HEK293 (cell line): ENCODE measurements around the gene SEMA3D.

Source experiments
- CTCF ChIA-PET: fragments of 350-600 bp; formaldehyde crosslinking; extraction: SDS; loops from one replicate; lab custom pipeline; 2021; ENCODE audit warnings: antibody characterized with exemption; lab: Yijun Ruan, JAX
- POLR2A ChIA-PET: fragments of 300-600 bp; formaldehyde crosslinking; extraction: SDS; loops from one replicate; lab custom pipeline; 2020; ENCODE audit warnings: antibody characterized with exemption, inconsistent platforms; lab: Yijun Ruan, JAX
- H3K27ac ChIP-seq: fragments of 200-500 bp; sonication (Bioruptor generic); 2 replicates; pipeline ENCODE4 v1.5.1; 2014; ENCODE audit warnings: low read depth, low read length, control low read depth, inconsistent platforms; ENCODE audit errors: extremely low read depth
- H3K36me3 ChIP-seq, 2 experiments: fragments of 200-500 bp in 1 of 2; sonication (Bioruptor generic) in 1 of 2; 1 replicate in 1 of 2; 2 replicates in 1 of 2; pipeline ENCODE4 v1.5.1; 2014 to 2017; ENCODE audit warnings: inconsistent platforms in 2 of 2, low read length in 2 of 2; ENCODE audit not compliant: control insufficient read depth in 2 of 2, insufficient read depth in 1 of 2
- H3K4me1 ChIP-seq: fragments of 200-500 bp; sonication (Bioruptor generic); 2 replicates; pipeline ENCODE4 v1.5.1; 2014; ENCODE audit warnings: mild to moderate bottlenecking, low read length, inconsistent platforms; ENCODE audit not compliant: control insufficient read depth, insufficient read depth
- H3K4me3 ChIP-seq: 2 replicates; pipeline ENCODE4 v1.5.1; 2011; ENCODE audit warnings: low read depth, mild to moderate bottlenecking, control low read depth, low read length, moderate library complexity
- H3K9me3 ChIP-seq: fragments of 200-500 bp; sonication (Bioruptor generic); 2 replicates; pipeline ENCODE4 v1.5.1; 2014; ENCODE audit warnings: low read depth, low read length, inconsistent platforms; ENCODE audit not compliant: control insufficient read depth, insufficient read depth
- BCL11A ChIP-seq: fragments of 450-650 bp; formaldehyde crosslinking; IDR thresholded peaks from 2 replicates; pipeline ENCODE4 v1.5.1; 2016; ENCODE audit warnings: low read depth, missing biosample characterization, missing genetic modification characterization
- BCL11B ChIP-seq: fragments of 450-650 bp; formaldehyde crosslinking; IDR thresholded peaks from 2 replicates; pipeline ENCODE4 v1.5.1; 2016; ENCODE audit warnings: low read depth, missing biosample characterization, missing genetic modification characterization
- KLF1 ChIP-seq: fragments of 450-650 bp; formaldehyde crosslinking; IDR thresholded peaks from 2 replicates; pipeline ENCODE4 v1.5.1; 2016; ENCODE audit warnings: missing biosample characterization, missing genetic modification characterization
- KLF9 ChIP-seq: fragments of 450-650 bp; formaldehyde crosslinking; IDR thresholded peaks from 2 replicates; pipeline ENCODE4 v1.5.1; 2016; ENCODE audit warnings: missing biosample characterization, missing genetic modification characterization, low read depth
- OSR2 ChIP-seq: fragments of 450-650 bp; formaldehyde crosslinking; IDR thresholded peaks from 2 replicates; pipeline ENCODE4 v1.5.1; 2016; ENCODE audit warnings: missing biosample characterization, missing genetic modification characterization
- ZBTB20 ChIP-seq: fragments of 450-650 bp; formaldehyde crosslinking; IDR thresholded peaks from 2 replicates; pipeline ENCODE4 v1.5.1; 2016; ENCODE audit warnings: missing biosample characterization, missing genetic modification characterization
- ZBTB7A ChIP-seq: fragments of 450-650 bp; formaldehyde crosslinking; IDR thresholded peaks from 2 replicates; pipeline ENCODE4 v1.5.1; 2016; ENCODE audit warnings: low read depth, missing biosample characterization, missing genetic modification characterization
- ZNF114 ChIP-seq: fragments of 450-650 bp; formaldehyde crosslinking; IDR thresholded peaks from 2 replicates; pipeline ENCODE4 v1.5.0; 2017; ENCODE audit warnings: missing biosample characterization, missing genetic modification characterization
- ZNF138 ChIP-seq: fragments of 450-650 bp; formaldehyde crosslinking; IDR thresholded peaks from 2 replicates; pipeline ENCODE4 v1.5.1; 2016; ENCODE audit warnings: missing biosample characterization, missing genetic modification characterization, borderline replicate concordance
- ZNF148 ChIP-seq: fragments of 450-650 bp; formaldehyde crosslinking; IDR thresholded peaks from 2 replicates; pipeline ENCODE4 v1.5.0; 2017; ENCODE audit warnings: missing biosample characterization, missing genetic modification characterization, borderline replicate concordance
- ZNF18 ChIP-seq: fragments of 450-650 bp; formaldehyde crosslinking; IDR thresholded peaks from 2 replicates; pipeline ENCODE4 v1.5.1; 2016; ENCODE audit warnings: missing biosample characterization, missing genetic modification characterization
- ZNF184 ChIP-seq: fragments of 450-650 bp; IDR thresholded peaks from 2 replicates; pipeline ENCODE4 v1.5.1; 2018; ENCODE audit warnings: missing biosample characterization, mild to moderate bottlenecking, missing genetic modification characterization
- ZNF292 ChIP-seq: fragments of 450-650 bp; formaldehyde crosslinking; IDR thresholded peaks from 2 replicates; pipeline ENCODE4 v1.5.1; 2016; ENCODE audit warnings: low read depth, missing biosample characterization, missing genetic modification characterization, borderline replicate concordance
- ZNF341 ChIP-seq: fragments of 450-650 bp; formaldehyde crosslinking; IDR thresholded peaks from 2 replicates; pipeline ENCODE4; 2016; ENCODE audit warnings: low read depth, missing biosample characterization, missing genetic modification characterization
- ZNF449 ChIP-seq: fragments of 450-650 bp; formaldehyde crosslinking; IDR thresholded peaks from 2 replicates; pipeline ENCODE4 v1.5.1; 2017; ENCODE audit warnings: missing biosample characterization, mild to moderate bottlenecking, missing genetic modification characterization, moderate library complexity
- ZNF501 ChIP-seq: fragments of 450-650 bp; formaldehyde crosslinking; IDR thresholded peaks from 2 replicates; pipeline ENCODE4 v1.5.1; 2016; ENCODE audit warnings: missing biosample characterization, missing genetic modification characterization
- ZNF561 ChIP-seq: fragments of 450-650 bp; IDR thresholded peaks from 2 replicates; pipeline ENCODE4 v1.5.1; 2018; ENCODE audit warnings: missing biosample characterization, missing genetic modification characterization, borderline replicate concordance
- ZNF600 ChIP-seq: fragments of 450-650 bp; formaldehyde crosslinking; IDR thresholded peaks from 2 replicates; pipeline ENCODE4 v1.5.1; 2016; ENCODE audit warnings: missing biosample characterization, missing genetic modification characterization
- ZNF624 ChIP-seq: fragments of 450-650 bp; formaldehyde crosslinking; IDR thresholded peaks from 2 replicates; pipeline ENCODE4 v1.5.1; 2017; ENCODE audit warnings: missing biosample characterization, missing genetic modification characterization
- ZNF639 ChIP-seq: fragments of 450-650 bp; formaldehyde crosslinking; IDR thresholded peaks from 2 replicates; pipeline ENCODE4 v1.5.1; 2016; ENCODE audit warnings: missing biosample characterization, missing genetic modification characterization
- ZNF658 ChIP-seq: fragments of 450-650 bp; formaldehyde crosslinking; IDR thresholded peaks from 2 replicates; pipeline ENCODE4; 2016; ENCODE audit warnings: missing biosample characterization, missing genetic modification characterization
- ZNF692 ChIP-seq: fragments of 450-650 bp; formaldehyde crosslinking; IDR thresholded peaks from 2 replicates; pipeline ENCODE4 v1.5.1; 2016; ENCODE audit warnings: missing biosample characterization, missing genetic modification characterization
- ZNF747 ChIP-seq: fragments of 450-650 bp; formaldehyde crosslinking; IDR thresholded peaks from 2 replicates; pipeline ENCODE4 v1.5.1; 2016; ENCODE audit warnings: missing biosample characterization, missing genetic modification characterization
- ZSCAN18 ChIP-seq: fragments of 450-650 bp; formaldehyde crosslinking; IDR thresholded peaks from 2 replicates; pipeline ENCODE4 v1.5.1; 2016; ENCODE audit warnings: missing biosample characterization, missing genetic modification characterization
- ZSCAN5A ChIP-seq: fragments of 450-650 bp; formaldehyde crosslinking; IDR thresholded peaks from 2 replicates; pipeline ENCODE4 v1.5.1; 2016; ENCODE audit warnings: missing biosample characterization, missing genetic modification characterization

SEMA3D gene

GRCh38 chr7:85186083-85186520, 754 bp downstream of the SEMA3D start (continued):
- no peak for TF ChIP-seq ZNF18 (tag by site-specific recombination)
- TF ChIP-seq ZNF449 (tag by site-specific recombination), result no peak
- no peak for TF ChIP-seq ZNF639
- peak; percentile 69 for TF ChIP-seq ZNF341 (tag by site-specific recombination)
- TF ChIP-seq BCL11A (tag by site-specific recombination), result no peak
- TF ChIP-seq KLF9 (tag by site-specific recombination), result no peak
- TF ChIP-seq ZNF692 (tag by site-specific recombination), result no peak
- TF ChIP-seq ZNF501 (tag by site-specific recombination), result no peak
- no peak for TF ChIP-seq ZNF624 (tag by site-specific recombination)
- no peak; the same call in 1 of the 2 replicates for TF ChIP-seq ZBTB20 (tag by site-specific recombination)
- TF ChIP-seq ZNF561 (tag by site-specific recombination), result no peak
- no peak for TF ChIP-seq ZNF114
- TF ChIP-seq ZSCAN5A (tag by site-specific recombination), result no peak
- TF ChIP-seq ZNF138 (tag by site-specific recombination), result no peak

- Histone ChIP-seq H3K9me3 (no peaks in the 10 kb centered on the region), H3K36me3 (no peaks in the 10 kb centered on the region), H3K27ac (peak overlapping the region; percentile 97), H3K4me1 (0 out of 2 replicates have a peak, but pooled peaks cover 3% of the 10 kb centered on the region), H3K4me3 (peak overlapping the region; percentile 89)
- ChIA-PET POLR2A (interaction anchor here (0.6 to 0.9 kb wide), 3 partner anchors 35 to 77 kb away, joined by 3 to 9 read pairs (median 4); no protein-coding TSS in a partner anchor), CTCF (interaction anchor here (0.6 to 2.6 kb wide), 17 partner anchors 9 to 1495 kb away, joined by 3 to 14 read pairs (median 3); no protein-coding TSS in a partner anchor)
- TF ChIP-seq ZNF184 (tag by site-specific recombination) (no peak), ZNF148 (no peak), ZNF292 (tag by site-specific recombination) (no peak), ZSCAN18 (no peak), ZBTB7A (no peak), KLF1 (tag by site-specific recombination) (no peak), BCL11B (tag by site-specific recombination) (no peak), ZNF658 (tag by site-specific recombination) (no peak), OSR2 (tag by site-specific recombination) (peak; percentile 58), ZNF600 (peak; percentile 20; the same call in 1 of the 2 replicates), ZNF747 (tag by site-specific recombination) (no peak)
These were observed 1.3 kb downstream of the SEMA3D start for GRCh38 chr7:85185424-85186082.
